GM18868 (cell line): ENCODE measurements around the gene VAMP4.
"Not testable (repeated sequence)": the region's sequence is repeated elsewhere in the genome, so short reads cannot be mapped to it uniquely, and the experiment has no call there.

Experiments used
- ATAC-seq: cut with Tn5 transposase; IDR thresholded peaks from one replicate; pipeline ENCODE4 v1.9.1; 2021; ENCODE audit warnings: mild to moderate bottlenecking, moderate library complexity; ENCODE audit not compliant: unreplicated experiment

VAMP4 gene

DNA sequence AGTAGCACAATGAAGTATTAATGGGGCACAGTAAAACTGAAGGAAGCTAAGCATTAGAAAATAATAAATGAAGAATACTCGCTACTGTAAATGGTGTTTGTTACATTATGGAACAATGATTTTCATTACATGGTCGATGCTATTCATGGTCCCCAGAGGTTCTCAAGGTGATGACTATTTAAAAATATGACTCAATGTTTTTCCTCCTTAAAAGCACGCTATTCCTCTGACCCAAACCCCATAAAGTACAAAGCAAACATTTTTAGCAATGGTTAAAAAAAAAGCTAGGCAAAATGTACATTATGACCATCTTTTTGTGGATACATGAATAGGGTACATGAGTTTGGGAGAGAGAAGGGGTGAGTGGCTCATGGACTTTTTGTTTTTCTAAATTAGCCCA lies 34.3 kb downstream of the VAMP4 start:
- ATAC-seq, result no peak

- no peak for ATAC-seq
These were observed 39.3 kb downstream of the VAMP4 start for GRCh38 chr1:171702598-171702997.

DNA sequence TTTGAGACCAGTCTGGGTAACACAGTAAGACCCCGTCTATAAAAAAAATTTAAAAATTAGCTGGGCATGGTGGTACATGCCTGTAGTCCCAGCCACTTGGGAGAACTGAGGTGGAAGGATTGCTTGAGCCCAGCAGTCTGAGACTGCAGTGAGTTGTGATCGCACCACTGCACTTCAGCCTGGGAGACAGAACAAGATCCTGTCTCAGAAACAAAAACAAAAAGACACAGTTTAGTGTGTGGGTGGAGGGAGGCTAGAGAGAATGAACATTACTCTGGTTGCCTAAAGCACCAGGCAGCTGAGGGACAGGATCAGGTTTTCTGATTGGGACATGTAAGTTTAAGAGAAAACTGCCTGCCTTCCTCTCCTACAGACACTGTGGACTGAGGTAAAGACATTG lies 42.3 kb downstream of the VAMP4 start:
- ATAC-seq, result no peak

GRCh38 chr1:171695772-171696171 lies 46.1 kb downstream of the VAMP4 start:
- not testable (repeated sequence) for ATAC-seq

- ATAC-seq, result not testable (repeated sequence)
These were observed 48.3 kb downstream of the VAMP4 start for GRCh38 chr1:171693541-171693940.

DNA sequence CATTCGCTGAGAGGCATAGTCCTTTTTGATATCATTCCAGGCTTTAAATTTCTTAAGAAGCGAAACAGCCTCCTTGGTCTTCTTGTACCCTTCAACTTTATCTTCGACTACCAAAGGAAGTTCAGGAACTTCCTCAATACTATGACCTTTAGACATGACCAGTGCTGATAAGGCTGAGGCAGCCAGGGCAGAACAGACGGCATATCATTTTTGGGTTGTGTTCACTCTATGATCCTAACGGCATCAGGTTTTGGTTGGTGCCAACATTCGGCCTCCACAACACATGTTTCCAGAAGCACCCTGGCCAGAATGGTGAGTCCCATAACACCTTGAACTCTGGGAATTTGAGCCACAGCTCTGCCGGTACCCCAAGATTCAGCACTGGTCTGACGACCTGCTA lies 58.0 kb downstream of the VAMP4 start:
- no peak for ATAC-seq

DNA sequence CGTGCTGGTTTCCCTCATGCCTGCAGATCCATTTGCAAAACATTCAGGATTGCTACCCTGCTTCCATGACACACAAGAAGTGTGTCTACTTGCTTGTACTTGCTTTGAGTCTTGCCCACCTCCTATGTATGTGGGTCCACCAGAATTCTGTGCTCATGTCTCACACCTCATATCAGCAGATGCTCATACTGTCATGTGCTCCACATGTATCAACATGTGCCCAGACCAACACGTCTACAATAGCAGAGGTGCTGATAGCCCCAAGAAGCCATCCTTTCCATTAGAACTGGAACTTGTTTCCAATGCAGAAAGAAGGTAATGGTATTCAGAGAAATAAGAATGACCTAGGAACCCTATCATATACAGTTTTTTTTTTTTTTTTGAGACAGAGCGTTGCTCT lies 61.5 kb downstream of the VAMP4 start:
- no peak for ATAC-seq

- ATAC-seq, result no peak
These were observed 65.0 kb downstream of the VAMP4 start for GRCh38 chr1:171676823-171677222.

GRCh38 chr1:171674431-171675405 lies 67.1 kb downstream of the VAMP4 start:
- ATAC-seq, result no peak

DNA sequence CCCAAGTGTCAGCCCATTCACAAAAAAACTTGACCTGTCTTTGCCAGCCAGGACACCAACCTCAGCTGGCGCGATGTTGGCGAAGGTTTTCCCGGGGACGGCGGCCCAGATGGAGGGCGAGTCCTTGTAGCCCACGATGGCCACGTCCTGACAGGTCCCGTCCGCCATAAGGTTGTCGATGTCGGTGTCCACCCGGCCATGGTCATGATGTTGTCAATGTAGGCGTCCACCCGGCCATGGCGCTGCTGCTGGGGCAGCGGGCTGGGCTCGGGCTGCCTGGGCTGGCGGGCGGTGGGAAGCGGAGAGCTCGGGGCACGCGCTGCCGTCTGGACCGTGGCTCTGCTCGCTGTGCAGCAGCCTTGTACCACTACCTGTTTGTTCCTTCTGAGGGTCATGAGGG lies 71.1 kb downstream of the VAMP4 start:
- no peak for ATAC-seq

DNA sequence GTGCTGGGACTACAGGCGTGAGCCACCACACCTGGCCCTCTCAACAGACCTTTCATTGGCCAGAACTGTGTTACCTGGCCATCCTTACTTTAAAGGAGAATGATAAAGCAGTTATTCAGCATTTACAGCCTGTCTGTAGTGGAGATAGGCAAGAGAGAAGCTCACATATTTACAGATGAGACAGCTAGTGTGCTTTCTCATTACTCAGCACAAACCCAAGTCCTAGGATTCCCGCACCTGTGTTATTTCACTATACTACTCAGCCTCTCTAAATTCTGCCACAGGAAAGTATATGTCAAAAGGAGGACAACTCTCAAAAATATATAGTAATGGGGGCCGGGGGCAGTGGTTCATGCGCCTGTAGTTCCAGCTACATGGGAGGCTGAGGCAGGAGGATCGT lies 73.5 kb downstream of the VAMP4 start:
- no peak for ATAC-seq

GRCh38 chr1:171666114-171666769 lies 75.6 kb downstream of the VAMP4 start:
- ATAC-seq, result no peak

DNA sequence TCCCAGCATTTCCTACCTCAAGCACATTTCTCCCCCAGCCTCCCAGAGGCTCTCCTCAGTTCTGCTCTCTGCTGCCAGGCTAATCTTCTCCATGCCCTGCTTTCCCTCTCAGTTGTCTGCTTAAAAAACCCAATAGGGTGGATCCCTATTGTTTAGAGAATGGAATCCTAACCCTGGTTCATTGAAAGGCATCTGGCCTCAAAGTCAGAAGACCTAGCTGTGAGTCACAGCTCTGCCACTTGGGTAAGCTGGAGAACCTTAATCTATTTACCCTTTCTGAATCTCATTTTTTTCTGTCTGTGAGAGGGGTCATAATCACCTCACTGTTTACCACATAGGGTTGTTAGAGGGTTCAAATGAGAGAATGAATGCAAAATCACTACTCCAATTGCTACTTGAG lies 76.9 kb downstream of the VAMP4 start:
- ATAC-seq, result no peak

DNA sequence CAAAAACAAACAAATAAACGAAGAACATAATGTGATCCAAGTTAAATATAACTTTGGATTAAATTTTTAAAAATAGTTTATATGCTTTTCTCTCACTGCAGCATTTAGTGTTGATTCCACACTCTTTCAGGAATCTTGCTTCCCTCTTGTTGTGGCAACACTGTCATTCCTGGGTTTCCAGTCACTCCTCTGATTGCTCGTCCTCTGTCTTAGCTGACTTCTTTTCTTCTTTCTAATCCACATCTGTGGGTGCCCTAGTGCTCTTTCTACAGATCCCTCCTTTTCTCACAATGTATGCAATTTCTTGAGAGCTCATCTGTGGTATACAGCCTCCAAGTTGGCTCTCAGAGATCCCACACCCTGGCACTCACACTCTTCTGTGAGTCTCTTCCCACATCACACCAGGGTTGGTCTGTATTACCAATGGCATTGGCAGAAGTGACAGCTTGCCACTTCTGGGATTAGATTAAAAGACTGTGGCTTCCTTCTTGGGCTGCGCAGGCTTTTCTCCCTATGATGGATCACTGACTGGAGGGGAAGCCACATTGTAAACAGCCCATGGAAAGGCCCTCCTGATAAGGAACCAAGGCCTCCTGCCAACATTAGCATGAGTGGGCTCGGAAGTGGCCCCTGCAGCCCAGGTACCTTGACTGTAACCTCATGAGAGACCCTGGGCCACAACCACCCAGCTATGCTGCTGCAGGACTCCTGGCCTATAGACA lies 77.8 kb downstream of the VAMP4 start:
- ATAC-seq, result no peak

DNA sequence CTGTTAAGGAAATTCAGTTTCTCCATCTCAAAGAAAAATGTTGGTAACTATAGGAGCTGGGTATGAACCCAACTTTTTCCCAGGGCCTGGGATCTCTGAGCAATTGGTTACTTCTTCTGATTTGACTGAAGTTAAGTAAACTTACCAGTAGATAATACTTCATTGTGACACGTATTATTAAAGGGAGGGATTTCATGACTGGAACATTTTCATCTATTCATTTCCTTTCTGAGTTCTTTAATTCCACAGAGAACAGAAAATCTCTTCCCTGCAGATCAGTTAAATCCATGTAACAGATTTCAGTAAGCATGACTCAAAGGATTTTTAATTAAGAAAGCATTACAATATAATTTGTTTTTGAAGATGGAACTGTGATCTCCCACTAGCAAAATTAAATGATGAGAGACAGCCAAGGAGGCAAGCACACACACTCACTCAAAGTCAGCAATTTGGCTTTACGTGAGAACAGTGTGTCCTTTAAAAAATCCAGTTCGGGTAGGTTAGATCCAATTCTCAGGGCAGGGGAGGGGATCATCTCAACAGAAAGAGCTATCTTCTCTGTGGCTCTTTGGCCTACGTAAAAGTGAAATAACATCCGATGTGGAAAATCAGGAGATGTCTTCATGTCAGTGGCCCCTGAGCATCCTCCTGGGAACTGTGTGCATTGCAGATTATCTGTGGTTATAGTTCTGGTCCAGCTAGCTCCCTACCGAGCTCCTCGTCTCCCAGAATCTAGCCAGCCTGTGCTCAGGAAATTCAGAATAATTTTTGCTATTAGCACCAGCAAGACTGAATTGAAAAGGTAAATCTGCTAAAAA lies 78.6 kb downstream of the VAMP4 start:
- no peak for ATAC-seq

DNA sequence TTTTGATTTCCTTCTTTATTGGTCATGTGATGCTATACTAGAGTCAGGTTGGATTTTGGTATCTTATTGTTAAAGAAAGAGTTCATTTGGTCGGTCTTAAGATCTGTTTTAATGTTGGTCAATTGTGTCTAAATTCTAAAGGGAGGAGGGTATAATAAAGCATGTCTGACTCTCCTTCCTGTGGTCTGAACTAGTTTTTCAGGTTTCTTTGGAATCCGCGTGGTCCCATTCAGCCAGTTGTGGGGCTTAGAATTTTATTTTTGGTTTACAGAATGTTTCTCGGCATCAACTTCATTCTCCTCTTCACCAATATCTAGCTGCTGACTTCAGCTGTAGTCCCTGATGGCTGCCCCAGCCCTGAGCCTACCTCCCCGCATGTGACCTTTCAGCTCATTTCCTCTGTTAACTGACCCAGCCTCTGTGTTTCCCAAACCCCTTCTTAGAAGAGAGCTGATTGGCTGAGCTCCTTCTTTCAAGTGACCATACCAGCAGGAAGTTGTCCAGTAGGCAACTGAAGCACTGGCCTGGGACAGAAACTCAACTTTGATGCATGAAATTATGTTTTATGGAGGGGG lies 80.7 kb downstream of the VAMP4 start:
- ATAC-seq, result no peak

DNA sequence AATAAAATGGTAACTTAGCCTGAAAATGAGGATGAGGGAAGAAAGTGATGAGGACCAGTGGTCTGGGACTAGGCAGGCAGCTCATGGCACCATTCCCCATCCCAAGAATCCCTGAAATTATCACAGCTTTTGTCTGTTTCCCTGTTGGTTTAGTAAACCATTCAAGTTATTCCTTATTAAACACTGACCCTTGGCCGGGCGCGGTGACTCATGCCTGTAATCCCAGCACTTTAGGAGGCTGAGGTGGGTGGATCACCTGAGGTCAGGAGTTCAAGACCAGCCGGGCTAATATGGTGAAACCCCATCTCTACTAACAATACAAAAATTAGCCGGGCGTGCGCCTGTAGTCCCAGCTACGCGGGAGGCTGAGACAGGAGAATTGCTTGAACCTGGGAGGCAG lies 85.7 kb downstream of the VAMP4 start:
- ATAC-seq, result not testable (repeated sequence)

DNA sequence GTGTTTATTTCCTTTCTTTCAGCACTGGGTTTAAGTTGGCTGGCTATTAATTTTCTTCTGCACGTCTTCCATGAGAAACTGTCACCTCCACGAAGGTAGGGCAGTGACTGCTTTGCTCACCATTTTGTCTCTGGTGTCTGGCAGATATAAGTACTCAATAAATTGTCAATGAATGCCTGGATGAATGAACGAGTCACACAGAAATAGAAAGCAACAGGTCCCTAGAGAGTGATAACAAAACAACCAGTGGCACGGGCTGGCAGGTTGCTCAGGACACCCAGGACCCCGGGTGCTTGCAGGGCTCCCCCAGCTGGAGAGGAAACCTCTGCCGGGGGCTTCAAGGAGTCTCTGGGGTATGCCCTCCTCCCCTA lies 86.1 kb downstream of the VAMP4 start:
- ATAC-seq, result no peak

GRCh38 chr1:171654942-171655745 lies 86.7 kb downstream of the VAMP4 start:
- ATAC-seq, result peak; percentile 89
